Suprapubic skin (tissue), 4 donors: ENCODE measurements around the gene IQSEC1. TPM values are rescaled to one million over a fixed set of nuclear protein-coding genes. Genes with fewer than 3 reads are reported as not detected.

ENCODE experiments used
- DNase-seq, 2 donors: peaks; one replicate each; pipeline ENCODE4 v3.0.0-alpha.2; 2019; ENCODE audit warnings: low spot score in 2 of 2
- H3K27ac ChIP-seq: fragments of 200-600 bp; sonication (generic); one replicate; pipeline ENCODE4 v1.5.1; 2019
- H3K27me3 ChIP-seq: fragments of 200-600 bp; sonication (generic); one replicate; pipeline ENCODE4 v1.5.1; 2019
- H3K36me3 ChIP-seq: fragments of 200-600 bp; sonication (generic); one replicate; pipeline ENCODE4 v1.5.1; 2019
- H3K4me1 ChIP-seq: fragments of 200-600 bp; sonication (generic); one replicate; pipeline ENCODE4 v1.5.1; 2019
- H3K4me3 ChIP-seq: fragments of 200-600 bp; sonication (generic); one replicate; pipeline ENCODE4 v1.5.1; 2019; ENCODE audit warnings: mild to moderate bottlenecking
- H3K9me3 ChIP-seq: fragments of 200-600 bp; sonication (generic); one replicate; pipeline ENCODE4 v1.5.1; 2019
- EP300 ChIP-seq: sonication (generic); formaldehyde crosslinking; IDR thresholded peaks from one replicate; pipeline ENCODE4 v1.6.1; 2017; ENCODE audit warnings: antibody characterized with exemption
- POLR2A ChIP-seq, 2 donors: fragments of 450-650 bp; IDR thresholded peaks; one replicate each; pipeline ENCODE4 v1.6.1; 2017; ENCODE audit warnings: antibody characterized with exemption in 2 of 2, mild to moderate bottlenecking in 2 of 2, moderate library complexity in 2 of 2
- POLR2AphosphoS5 ChIP-seq, 3 donors: sonication (generic); formaldehyde crosslinking; IDR thresholded peaks; one replicate each; pipeline ENCODE4 v1.6.1; 2017; ENCODE audit warnings: antibody characterized with exemption in 3 of 3
- WGBS: methylation state at CpG from one replicate; pipeline ENCODE4 v1.1.5; 2018; 5-methylcytosine and 5-hydroxymethylcytosine counted together
- total RNA-seq, 4 donors: library from RNA; depleted of rRNA; stranded (reverse); fragments of >200 nt; gene quantifications; one replicate each; pipeline ENCODE4 v1.1.0, GENCODE V29; 2016
- TF ChIP-seq, protein P1 (sequence below), 2 donors: fragments of 200-600 bp in 1 of 2; fragments of 450-650 bp in 1 of 2; sonication (generic) in 1 of 2; IDR thresholded peaks; one replicate each; pipeline ENCODE4 v1.5.1; 2016 to 2019; ENCODE audit warnings: antibody characterized with exemption in 2 of 2, mild to moderate bottlenecking in 1 of 2, moderate library complexity in 1 of 2

The IQSEC1 gene
- total RNA-seq, 4 donors from 2014 or later, result 26.7 to 52.4 (median 35.5) TPM

DNA sequence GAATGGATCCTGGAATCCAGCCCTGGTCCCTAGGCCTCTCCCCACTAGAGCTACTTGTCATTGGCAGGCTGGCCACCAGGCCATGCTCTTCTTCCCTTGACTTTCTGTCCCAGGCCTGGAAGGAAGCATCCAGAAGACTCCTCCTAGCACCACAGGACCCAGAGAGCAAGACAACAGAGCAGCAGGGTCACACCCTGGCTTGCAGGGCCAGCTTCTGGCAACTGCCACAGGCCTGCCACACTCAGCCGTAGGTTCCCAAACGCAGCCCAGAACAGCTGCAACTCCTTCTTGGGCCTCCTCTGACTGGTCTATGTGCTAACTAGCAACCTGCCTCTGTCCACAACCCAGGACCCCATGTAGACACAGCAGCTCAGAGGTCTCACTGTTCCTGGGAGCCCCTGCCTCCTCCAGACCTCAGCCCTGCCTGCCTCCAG is 195.1 kb downstream of the IQSEC1 start:
- Histone ChIP-seq H3K4me3 (no peak overlapping the region), H3K27me3 (peaks cover 13% of the 10 kb centered on the region), H3K27ac (no peak overlapping the region), H3K36me3 (no peaks in the 10 kb centered on the region), H3K9me3 (no peaks in the 10 kb centered on the region), H3K4me1 (peaks cover 10% of the 10 kb centered on the region)
- 60% methylated on average over 2 of the region's 2 CpGs for WGBS
- DNase-seq, result no peak
- no peak for TF ChIP-seq POLR2A (IDR thresholded peaks at IDR 0.05)
- no peak for TF ChIP-seq EP300
- no peak for TF ChIP-seq POLR2AphosphoS5 (IDR thresholded peaks at IDR 0.05)
- TF ChIP-seq, protein P1, sequence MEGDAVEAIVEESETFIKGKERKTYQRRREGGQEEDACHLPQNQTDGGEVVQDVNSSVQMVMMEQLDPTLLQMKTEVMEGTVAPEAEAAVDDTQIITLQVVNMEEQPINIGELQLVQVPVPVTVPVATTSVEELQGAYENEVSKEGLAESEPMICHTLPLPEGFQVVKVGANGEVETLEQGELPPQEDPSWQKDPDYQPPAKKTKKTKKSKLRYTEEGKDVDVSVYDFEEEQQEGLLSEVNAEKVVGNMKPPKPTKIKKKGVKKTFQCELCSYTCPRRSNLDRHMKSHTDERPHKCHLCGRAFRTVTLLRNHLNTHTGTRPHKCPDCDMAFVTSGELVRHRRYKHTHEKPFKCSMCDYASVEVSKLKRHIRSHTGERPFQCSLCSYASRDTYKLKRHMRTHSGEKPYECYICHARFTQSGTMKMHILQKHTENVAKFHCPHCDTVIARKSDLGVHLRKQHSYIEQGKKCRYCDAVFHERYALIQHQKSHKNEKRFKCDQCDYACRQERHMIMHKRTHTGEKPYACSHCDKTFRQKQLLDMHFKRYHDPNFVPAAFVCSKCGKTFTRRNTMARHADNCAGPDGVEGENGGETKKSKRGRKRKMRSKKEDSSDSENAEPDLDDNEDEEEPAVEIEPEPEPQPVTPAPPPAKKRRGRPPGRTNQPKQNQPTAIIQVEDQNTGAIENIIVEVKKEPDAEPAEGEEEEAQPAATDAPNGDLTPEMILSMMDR (IDR thresholded peaks at IDR 0.05), result no peak

DNA sequence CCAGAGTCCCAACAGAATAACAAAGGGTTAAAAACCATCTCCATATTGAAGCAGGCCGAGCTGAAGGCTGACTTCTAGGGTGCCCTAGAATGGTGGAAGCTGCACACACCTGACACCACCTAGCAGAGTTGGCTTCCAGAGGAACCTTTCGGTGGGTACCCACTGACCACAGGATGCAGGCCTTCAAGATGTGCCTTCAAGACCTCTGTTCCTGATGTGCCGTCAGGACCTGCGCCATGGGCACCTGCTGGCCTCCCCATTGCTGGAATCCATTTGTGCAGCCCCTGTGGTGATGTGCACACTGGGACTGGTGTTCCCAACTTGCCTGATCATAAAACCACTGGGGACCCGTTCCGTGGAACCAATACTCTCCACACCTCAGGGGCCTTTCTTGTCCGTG is 196.2 kb downstream of the IQSEC1 start:
- WGBS, result 96% methylated on average over 3 of the region's 7 CpGs
- TF ChIP-seq EP300 (no peak), POLR2A (IDR thresholded peaks at IDR 0.05) (no peak), POLR2AphosphoS5 (IDR thresholded peaks at IDR 0.05) (no peak)
- TF ChIP-seq, protein P1 (IDR thresholded peaks at IDR 0.05), result no peak
- no peak overlapping the region for H3K4me3 ChIP-seq
- H3K27me3 ChIP-seq, result peaks cover 13% of the 10 kb centered on the region
- no peak overlapping the region for H3K27ac ChIP-seq
- H3K4me1 ChIP-seq, result peaks cover 10% of the 10 kb centered on the region
- no peak for DNase-seq
- H3K9me3 ChIP-seq, result no peaks in the 10 kb centered on the region
- no peaks in the 10 kb centered on the region for H3K36me3 ChIP-seq

DNA sequence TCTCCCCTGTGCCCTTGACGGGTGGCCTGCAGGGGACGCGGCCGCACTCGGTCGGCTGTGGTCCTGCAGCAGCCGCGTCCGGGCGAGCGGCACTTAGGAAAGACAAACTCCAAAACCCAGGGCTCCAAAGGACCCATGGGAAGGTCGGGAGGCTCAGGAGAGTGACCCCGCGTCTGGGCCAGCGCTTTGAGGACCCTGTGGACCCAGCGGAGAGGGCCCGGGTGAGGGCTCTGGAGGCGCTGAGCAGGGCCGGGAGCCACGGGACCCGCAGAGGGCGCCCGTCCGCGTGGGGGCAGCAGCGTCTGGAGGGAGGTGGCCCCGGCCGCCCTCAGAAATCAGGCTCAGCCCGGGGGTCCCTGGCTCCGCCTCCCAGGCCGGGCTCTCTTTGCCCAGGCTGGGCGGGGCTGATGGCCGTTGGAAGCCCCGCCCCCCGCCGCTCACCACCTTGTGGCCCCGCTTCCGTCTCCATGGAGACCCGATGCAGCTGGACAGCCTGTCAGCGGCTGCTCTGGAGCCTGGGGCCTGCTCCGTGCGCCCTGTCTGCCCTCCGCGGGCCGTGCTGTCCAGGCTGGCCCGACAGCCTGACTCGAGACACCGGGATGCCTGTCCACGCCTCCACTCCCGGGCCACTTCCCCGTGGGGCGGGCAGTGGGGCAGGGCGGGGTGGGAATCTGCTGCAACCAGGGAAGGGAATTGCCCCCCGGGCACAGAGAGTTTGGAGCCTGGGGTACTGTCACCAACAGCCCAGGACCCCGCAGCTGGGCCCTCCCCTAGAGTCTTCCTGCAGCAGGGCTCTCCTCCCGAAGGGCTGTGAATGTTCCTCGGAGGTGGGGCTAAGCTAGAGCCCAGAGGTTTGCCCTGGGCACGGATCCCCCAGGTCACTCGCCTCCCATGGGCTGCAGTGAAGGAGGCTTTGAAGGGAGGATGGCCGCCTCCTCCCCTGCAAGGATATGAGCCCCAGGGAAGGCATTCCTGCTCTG is 197.1 kb downstream of the IQSEC1 start:
- WGBS, result 13% methylated on average over 12 of the region's 60 CpGs
- H3K36me3 ChIP-seq, result no peaks in the 10 kb centered on the region
- peak overlapping the region; percentile 37 for H3K4me3 ChIP-seq
- peaks cover 13% of the 10 kb centered on the region for H3K27me3 ChIP-seq
- peaks cover 11% of the 10 kb centered on the region for H3K4me1 ChIP-seq
- TF ChIP-seq POLR2A (IDR thresholded peaks at IDR 0.05) (no peak), POLR2AphosphoS5 (IDR thresholded peaks at IDR 0.05) (no peak), EP300 (no peak)
- TF ChIP-seq, protein P1 (IDR thresholded peaks at IDR 0.05), result no peak
- H3K27ac ChIP-seq, result no peak overlapping the region
- H3K9me3 ChIP-seq, result no peaks in the 10 kb centered on the region
- DNase-seq, result no peak

DNA sequence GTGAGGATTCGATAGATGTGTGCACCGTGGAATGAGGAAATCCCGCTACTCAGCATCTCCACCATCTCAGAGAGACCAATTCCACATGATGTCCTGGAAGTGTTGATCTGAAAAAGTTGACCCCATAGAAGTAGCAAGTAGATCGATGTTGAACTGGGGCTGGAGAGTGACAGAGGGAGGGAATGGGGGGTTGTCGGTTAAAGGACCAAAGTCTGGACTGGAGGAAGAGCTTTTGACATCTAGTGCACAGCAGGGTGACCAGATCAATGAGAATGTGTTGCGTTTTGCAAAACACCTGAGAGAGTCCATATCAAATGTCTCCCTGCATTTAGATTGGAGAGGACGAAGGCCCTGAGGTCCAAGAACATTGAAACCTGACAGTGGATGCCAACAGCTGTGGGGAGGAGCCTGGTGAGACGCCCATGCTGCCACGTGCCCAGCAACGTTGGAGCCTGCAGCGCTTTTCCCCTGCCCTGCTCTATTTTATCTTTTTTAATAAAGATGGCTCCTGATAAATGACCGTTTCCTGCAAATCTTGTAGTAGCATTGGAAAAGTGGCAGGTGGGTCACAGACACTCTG is 201.7 kb downstream of the IQSEC1 start:
- Histone ChIP-seq H3K4me1 (peaks cover 22% of the 10 kb centered on the region), H3K9me3 (no peaks in the 10 kb centered on the region), H3K27ac (no peak overlapping the region), H3K27me3 (peaks cover 20% of the 10 kb centered on the region), H3K4me3 (no peak overlapping the region), H3K36me3 (no peaks in the 10 kb centered on the region)
- DNase-seq, result no peak
- WGBS, result 59% methylated on average over 12 of the region's 12 CpGs
- no peak for TF ChIP-seq POLR2A (IDR thresholded peaks at IDR 0.05)
- TF ChIP-seq, protein P1 (IDR thresholded peaks at IDR 0.05), result no peak
- no peak for TF ChIP-seq EP300
- TF ChIP-seq POLR2AphosphoS5 (IDR thresholded peaks at IDR 0.05), result no peak

DNA sequence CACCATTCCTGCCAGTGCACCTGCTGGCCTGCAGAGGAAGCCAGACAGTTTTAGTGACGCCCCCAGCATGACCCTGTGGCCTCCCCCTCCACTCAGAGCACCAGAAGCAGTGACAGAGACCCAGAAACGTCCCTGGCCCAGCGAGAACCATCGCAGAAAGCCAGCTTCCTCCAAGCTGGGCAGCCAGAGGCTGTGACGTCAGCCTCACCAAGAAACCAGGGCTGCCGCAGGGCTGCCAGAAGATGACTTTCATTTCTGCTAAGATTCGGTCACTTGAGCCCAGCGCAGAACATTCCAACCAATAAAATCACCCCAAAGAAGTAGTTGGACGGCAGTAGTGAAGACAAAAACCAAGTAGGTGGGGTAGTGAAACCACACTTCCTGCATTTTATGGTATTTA is 202.3 kb downstream of the IQSEC1 start:
- Histone ChIP-seq H3K9me3 (no peaks in the 10 kb centered on the region), H3K4me1 (peaks cover 17% of the 10 kb centered on the region), H3K4me3 (no peak overlapping the region), H3K36me3 (no peaks in the 10 kb centered on the region), H3K27me3 (peaks cover 16% of the 10 kb centered on the region), H3K27ac (no peak overlapping the region)
- no peak for DNase-seq
- WGBS, result 73% methylated on average over 9 of the region's 9 CpGs
- no peak for TF ChIP-seq POLR2A (IDR thresholded peaks at IDR 0.05)
- TF ChIP-seq, protein P1 (IDR thresholded peaks at IDR 0.05), result no peak
- TF ChIP-seq POLR2AphosphoS5 (IDR thresholded peaks at IDR 0.05), result no peak
- TF ChIP-seq EP300, result no peak
